NCI-H146 treated with DMSO at 0.1 percent for 48 hours (cell line): Measurements from ENCODE around the gene CCDC181.
A peak's percentile ranks its signal among the peaks of the same experiment; 100 is the strongest.
"Not testable (repeated sequence)": the region's sequence is repeated elsewhere in the genome, so short reads cannot be mapped to it uniquely, and the experiment has no call there.

Experiments
- DNase-seq: peaks from one replicate; lab custom pipeline; 2025; ENCODE audit not compliant: unreplicated experiment; lab: John Stamatoyannopoulos, UW

Gene CCDC181

DNA sequence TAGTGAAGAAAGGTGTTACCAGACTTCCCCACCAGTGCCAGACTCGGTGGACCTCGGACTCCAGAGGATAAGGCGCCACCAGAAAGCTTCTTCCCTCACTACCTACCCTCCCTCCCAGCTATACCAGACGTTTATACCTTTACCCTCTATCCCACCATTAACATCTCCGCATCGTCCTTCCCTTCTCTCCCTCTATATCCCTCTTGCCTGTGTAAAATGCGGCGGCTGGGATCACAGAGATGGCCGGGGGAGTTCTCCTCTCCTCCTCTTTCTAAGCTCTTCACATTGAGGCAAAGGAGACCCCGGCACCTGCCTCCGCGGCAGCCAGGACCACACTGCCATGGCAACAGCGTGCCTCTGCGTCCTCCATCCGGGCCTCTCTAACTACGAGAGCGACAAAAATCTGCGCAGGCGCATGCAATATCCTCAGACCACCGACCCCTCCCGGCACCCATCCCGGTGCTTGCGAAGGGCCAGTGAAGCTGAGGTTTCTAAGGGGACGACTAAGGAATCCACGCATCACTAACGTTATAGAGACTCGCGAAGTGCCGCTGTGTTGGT lies at the start of gene CCDC181:
TSS of gene CCDC181 (minus strand) at position 394 of the 561 bp plus-strand sequence. CDS start 2,547 bp downstream, outside the sequence.
- no peak for DNase-seq

DNA sequence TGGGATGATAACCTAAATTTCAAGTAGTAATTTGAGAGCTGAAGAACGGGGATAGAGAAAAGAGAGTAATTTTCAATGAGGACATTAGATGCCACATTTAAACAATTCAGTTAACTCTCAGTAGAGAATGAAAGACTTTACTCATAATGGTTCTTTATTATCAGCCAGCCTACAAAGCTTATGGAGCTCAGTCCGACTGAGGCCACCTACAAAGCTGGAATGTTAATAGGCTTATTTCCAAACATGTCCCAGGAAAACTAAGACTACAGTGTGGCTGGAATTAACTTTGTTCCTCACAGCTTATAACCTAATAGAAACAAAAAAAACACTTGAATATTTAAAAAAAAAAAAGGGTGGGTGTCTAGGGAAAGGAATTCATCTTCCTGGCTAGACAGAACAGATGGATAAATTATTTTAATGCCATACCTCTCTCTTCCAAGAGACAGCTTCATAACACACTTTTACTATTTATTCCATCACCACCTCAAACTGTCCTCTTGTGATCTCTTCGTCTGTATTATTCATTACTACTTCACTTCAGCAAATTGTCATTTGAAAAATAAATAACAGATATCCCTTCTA lies 48.6 kb upstream of the CCDC181 start:
- DNase-seq: no peak

DNA sequence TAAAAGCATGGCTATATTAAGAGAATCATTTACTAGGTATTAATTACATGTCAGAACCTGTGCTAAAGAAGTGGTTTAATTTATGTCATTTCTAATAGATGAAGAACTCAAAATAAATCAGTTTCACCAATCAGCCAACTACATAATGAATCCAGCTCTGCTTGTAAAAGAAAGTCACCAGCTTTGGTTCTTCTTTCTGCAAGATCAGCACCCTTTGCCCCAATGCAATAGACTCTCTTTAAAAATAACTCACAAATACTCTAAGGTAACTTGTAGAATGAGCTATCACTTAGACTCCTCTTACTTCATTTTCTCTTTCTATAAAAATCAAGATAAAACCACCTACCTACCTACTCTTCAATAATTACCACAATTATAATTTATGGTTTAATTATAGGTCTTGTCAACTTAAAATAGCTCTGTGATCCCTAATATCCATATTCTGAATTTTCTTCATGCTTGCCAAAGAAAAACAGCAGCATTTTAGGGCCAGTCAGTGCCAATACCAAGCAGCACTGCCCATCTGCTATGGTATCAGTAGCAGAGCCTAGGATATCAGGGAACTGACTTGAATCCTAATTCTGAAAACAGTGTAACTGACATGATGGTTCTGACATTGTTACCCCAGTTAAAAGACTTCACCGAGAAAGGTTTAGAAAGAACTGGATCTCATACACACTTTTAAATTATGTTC lies 47.2 kb upstream of the CCDC181 start:
- DNase-seq: no peak

DNA sequence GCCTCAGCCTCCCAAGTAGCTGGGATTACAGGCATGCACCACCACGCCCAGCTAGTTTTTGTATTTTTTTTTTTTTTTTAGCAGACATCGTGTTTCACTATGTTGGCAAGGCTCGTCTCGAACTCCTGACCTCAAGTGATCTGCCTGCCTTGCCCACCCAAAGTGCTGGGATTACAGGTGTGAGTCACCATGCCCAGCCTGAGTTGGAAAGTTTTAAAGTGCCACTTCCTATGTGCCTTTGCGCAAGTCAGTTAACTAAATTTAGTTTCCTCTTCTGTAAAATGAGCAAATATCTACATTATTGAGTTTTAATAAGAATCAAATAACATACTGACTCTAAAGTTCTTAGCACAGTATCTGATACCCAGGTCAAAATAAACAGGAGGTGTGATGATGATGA lies 46.1 kb upstream of the CCDC181 start:
- DNase-seq: no peak

- DNase-seq: no peak
Measured at GRCh38 chr1:169472738-169473137, 45.5 kb upstream of the CCDC181 start.

GRCh38 chr1:169468982-169469381 lies 41.7 kb upstream of the CCDC181 start:
- no peak for DNase-seq

- peak; percentile 22 for DNase-seq
Measured at GRCh38 chr1:169466259-169467230, 39.3 kb upstream of the CCDC181 start.

GRCh38 chr1:169465281-169465680 lies 38.0 kb upstream of the CCDC181 start:
- DNase-seq: no peak

- DNase-seq: no peak
Measured at GRCh38 chr1:169462385-169462784, 35.1 kb upstream of the CCDC181 start.

- DNase-seq: no peak
Measured at GRCh38 chr1:169461390-169462000, 34.2 kb upstream of the CCDC181 start.

DNA sequence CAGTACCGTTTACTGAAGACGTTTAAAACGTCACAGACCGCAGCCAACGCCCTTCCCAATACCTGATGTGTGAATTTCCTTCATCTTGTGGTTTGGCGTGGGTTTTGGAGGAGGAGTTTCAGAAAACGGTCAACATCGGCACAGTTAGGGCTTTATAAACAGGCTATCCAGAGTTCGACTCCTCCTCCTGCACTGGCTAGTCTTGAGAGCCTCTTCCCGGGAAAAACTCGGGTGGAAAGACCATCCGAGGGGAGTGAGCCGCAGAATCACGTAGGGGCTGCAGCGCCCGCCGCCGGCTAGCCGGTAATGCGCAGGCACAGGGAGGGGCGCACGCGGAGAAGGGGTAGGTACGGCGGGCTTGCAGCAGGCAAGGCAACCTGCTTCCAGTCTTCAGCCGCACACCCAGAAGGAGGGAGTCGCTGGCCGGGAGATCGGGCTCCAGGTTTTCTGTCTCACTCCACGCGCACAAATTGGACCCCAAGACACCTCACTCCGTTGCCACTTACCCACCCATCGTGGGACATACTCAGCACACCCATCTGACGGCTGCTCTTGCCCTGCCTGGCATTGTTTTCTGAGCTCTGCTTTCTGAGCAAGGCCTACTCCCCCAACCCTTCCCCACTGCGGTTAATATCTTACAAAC lies 33.0 kb upstream of the CCDC181 start:
- no peak for DNase-seq

- no peak for DNase-seq
Measured at GRCh38 chr1:169457443-169457842, 30.2 kb upstream of the CCDC181 start.

DNA sequence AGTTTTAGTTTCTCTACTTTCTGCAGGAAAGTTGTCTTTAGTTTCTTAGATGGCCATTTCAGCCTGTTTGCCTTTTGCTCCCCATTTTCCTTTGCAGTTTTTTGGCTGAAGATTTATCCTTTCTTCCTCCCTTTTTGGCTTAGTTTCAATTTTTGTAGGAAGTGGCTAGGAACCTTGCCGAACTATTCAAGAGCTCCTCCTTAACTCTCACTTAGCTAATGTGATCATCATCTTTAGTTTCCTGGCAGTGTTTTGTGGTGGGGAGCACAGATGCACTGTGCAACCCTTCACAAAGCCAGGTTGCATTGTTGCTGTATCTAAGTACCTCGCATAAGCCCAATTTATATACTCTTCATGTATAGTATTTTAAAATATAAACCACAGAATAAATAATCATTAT lies 28.8 kb upstream of the CCDC181 start:
- DNase-seq: no peak

- no peak for DNase-seq
Measured at GRCh38 chr1:169452921-169453320, 25.6 kb upstream of the CCDC181 start.

DNA sequence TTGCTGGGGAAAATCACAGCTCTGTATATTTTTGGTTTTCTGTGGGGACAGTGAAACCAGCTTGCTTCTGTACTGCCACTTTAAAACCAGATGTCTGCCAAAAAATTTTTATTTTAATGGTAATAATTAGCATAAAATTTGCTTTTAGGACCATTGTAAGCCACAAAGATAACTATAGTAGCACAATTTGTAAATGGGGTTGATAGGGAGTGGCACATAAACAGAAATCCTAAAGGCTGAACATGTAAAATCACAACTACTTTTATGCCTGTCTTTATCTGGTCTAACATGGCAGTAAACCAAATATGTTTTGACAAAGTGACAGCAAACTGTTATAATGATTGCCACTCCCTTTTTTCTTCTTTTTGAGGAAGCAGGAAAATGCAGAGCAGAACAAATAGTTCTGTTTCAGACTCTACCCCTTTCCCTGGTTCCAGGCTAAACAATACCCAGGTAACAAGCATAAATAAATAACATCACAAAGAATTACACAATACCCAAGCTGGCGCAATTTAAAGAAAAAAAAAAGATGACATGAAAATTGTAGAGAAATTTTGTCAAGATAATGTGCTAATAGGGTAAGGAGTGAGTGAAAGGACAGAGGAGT lies 24.0 kb upstream of the CCDC181 start:
- DNase-seq: no peak

GRCh38 chr1:169443923-169444322 lies 16.6 kb upstream of the CCDC181 start:
- DNase-seq: no peak

DNA sequence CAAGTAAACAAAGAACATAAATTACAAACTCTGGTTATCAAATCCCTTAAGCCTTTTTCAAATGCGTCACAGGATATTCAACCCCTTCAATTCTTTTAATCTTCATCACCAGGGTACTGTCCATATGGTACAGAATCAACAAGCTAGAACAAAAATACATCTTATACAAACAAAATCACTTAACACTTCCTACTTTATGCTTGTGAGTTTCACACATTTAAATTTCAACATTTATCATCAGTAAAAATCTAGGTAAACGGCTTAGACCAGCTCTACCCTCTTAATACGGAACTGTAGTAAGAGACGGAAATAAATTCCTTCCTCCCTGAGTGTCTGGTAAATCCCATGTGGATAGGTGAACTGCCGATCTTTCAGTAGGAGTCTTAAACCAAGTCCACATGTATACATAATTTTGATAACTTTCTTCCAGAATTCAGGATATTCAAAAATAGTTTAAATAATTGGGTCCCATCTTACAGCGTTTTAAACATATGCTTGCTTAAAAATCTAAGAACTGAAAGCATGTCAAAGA lies 1.0 kb downstream of the CCDC181 start:
- no peak for DNase-seq

DNA sequence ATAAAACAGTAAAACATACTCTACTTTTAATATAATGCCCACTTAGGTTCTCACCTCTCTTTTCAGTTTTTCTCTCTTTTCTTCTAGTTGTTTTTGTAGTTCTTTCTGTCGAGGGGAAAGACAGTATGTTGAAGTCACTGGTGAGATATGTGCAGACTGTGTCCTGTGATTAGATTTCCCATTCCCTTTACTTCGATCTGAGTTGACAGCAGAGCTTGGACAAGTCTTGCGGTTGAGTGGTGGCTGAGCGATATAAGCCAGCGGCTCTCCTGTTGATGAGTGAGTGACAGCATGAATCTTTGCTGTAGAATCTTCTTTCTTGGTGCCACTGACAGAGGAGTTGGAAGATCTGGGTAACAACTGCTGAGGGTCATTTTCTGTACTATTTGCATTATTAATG lies 6.0 kb downstream of the CCDC181 start:
- DNase-seq: no peak

DNA sequence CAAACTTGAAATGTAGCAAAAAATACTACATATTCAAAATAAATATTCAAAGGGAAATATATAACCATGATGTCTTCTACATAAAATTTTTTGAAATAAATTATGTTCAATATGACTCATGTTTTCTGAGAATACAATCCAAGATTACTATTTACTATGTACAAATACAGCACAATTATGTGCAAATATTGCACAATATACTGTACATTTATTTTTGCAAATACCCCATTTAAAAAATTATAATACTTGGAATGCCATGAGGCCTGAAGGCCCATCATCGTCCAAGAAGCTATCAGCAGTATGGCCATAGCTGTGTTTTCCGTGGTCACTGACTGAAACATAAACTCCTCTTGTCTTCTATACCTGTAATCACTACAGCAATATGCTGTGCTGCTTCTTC lies 12.3 kb downstream of the CCDC181 start:
- DNase-seq: no peak

- DNase-seq: not testable (repeated sequence)
Measured at GRCh38 chr1:169408340-169408739, 18.9 kb downstream of the CCDC181 start.
